ENCODE results near the gene CYP2S1. TPM values are rescaled to one million over a fixed set of nuclear protein-coding genes. Genes with fewer than 3 reads are reported as not detected.

The CYP2S1 gene
- total RNA-seq, 1 experiment from 2014 or later: 31.4 TPM

Other genes with a start within 250 kb of the CYP2S1 start
- gene CYP2B6, start 201.9 kb upstream of the CYP2S1 start, total RNA-seq (2014; rRNA removed; shearing (Covaris generic)): 2.1 and 2.5 TPM in 2 replicates
- not detected in 2 replicates for gene CYP2A13, start 104.8 kb upstream of the CYP2S1 start, total RNA-seq (2014; rRNA removed; shearing (Covaris generic))
- gene CYP2F1, start 78.8 kb upstream of the CYP2S1 start, total RNA-seq (2014; rRNA removed; shearing (Covaris generic)): not detected in 2 replicates
- 1.5 and 1.7 TPM in 2 replicates for gene AXL, start 26.0 kb downstream of the CYP2S1 start, total RNA-seq (2014; rRNA removed; shearing (Covaris generic))
- 294 and 300 TPM in 2 replicates for gene HNRNPUL1, start 71.2 kb downstream of the CYP2S1 start, total RNA-seq (2014; rRNA removed; shearing (Covaris generic))
- gene CCDC97, start 117.0 kb downstream of the CYP2S1 start, total RNA-seq (2014; rRNA removed; shearing (Covaris generic)): 34.5 and 39.5 TPM in 2 replicates
- 2.5 and 2.6 TPM in 2 replicates for gene TGFB1, start 160.7 kb downstream of the CYP2S1 start, total RNA-seq (2014; rRNA removed; shearing (Covaris generic))
- 26.9 and 32.1 TPM in 2 replicates for gene B9D2, start 170.9 kb downstream of the CYP2S1 start, total RNA-seq (2014; rRNA removed; shearing (Covaris generic))
- gene TMEM91, start 183.3 kb downstream of the CYP2S1 start, total RNA-seq (2014; rRNA removed; shearing (Covaris generic)): 10.2 and 11.0 TPM in 2 replicates
- 101 and 108 TPM in 2 replicates for gene EXOSC5, start 204.1 kb downstream of the CYP2S1 start, total RNA-seq (2014; rRNA removed; shearing (Covaris generic))
- gene BCKDHA, start 204.6 kb downstream of the CYP2S1 start, total RNA-seq (2014; rRNA removed; shearing (Covaris generic)): 202 and 212 TPM in 2 replicates
- gene B3GNT8, start 234.2 kb downstream of the CYP2S1 start, total RNA-seq (2014; rRNA removed; shearing (Covaris generic)): 1.2 and 2.9 TPM in 2 replicates
- 68.8 and 77.9 TPM in 2 replicates for gene DMAC2, start 246.7 kb downstream of the CYP2S1 start, total RNA-seq (2014; rRNA removed; shearing (Covaris generic))
- not detected in 2 replicates for gene ERICH4, start 249.9 kb downstream of the CYP2S1 start, total RNA-seq (2014; rRNA removed; shearing (Covaris generic))